ENCODE results near the gene PCDHGA12. TPM values are rescaled to one million over a fixed set of nuclear protein-coding genes. Genes with fewer than 3 reads are reported as not detected.

The PCDHGA12 gene
- total RNA-seq, 1 donor from 2014 or later, result 1.8 TPM

- no peak for DNase-seq (ENCODE audit: low read depth)
- no peak for TF ChIP-seq CTCF (conservative IDR thresholded peaks at IDR 0.05; ENCODE audit: low read depth, low read length)
- no peak overlapping the region for H3K4me3 ChIP-seq (ENCODE audit: low read depth, low read length)
Observed at GRCh38 chr5:141439411-141440141, 9.3 kb downstream of the PCDHGA12 start.

DNA sequence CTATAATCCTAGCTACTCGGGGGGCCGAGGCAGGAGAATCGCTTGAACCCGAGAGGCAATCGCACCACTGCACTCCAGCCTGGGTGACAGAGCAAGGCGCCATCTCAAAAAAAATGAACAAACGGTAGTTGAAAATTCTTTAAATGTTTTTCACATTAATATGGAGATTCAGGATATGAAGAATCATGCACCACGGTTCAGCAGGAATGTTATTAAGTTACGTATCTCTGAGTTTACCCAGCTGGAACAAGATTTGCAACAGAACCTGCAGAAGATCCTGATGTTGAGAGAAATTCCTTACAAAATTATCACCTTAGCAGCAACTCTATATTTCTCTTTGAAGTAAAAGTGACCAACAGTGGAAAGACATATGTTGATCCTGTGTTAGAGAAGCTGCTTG lies 10.0 kb downstream of the PCDHGA12 start:
- DNase-seq (ENCODE audit: low read depth), result no peak
- no peak for TF ChIP-seq CTCF (conservative IDR thresholded peaks at IDR 0.05; ENCODE audit: low read depth, low read length)

DNA sequence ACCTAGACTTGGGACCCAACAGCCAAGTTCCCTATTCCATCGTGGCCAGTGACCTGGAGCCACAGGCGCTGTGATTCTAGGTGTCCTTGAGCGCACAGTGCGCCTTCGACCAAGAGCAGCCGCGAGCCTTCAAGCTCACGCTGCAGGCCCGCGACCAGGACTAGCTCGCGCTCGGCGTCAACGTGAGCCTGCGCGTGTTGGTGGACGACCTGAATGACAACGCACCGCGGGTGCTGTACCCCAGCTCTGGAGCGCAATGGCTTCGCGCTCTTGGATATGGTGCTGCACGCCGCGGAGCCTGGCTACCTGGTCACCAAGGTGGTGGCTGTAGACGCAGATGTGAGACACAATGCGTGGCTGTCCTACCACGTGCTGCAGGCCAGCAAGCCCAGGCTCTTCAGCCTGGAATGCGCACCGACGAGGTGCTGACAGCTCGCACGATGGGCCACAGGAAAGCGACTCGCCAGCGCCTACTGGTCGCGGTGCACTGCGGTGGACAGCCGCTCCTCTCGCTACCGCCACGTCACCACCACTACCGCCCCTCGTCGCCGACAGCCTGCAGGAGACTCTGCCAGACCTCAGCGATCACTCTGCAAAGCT lies 11.4 kb downstream of the PCDHGA12 start:
- no peak for TF ChIP-seq CTCF (conservative IDR thresholded peaks at IDR 0.05; ENCODE audit: low read depth, low read length)
- H3K4me3 ChIP-seq (ENCODE audit: low read depth, low read length), result no peak overlapping the region
- DNase-seq (ENCODE audit: low read depth), result no peak

More for the DNA sequence above, 10.0 kb downstream of the PCDHGA12 start:
- no peak overlapping the region for H3K4me3 ChIP-seq (ENCODE audit: low read depth, low read length)

DNA sequence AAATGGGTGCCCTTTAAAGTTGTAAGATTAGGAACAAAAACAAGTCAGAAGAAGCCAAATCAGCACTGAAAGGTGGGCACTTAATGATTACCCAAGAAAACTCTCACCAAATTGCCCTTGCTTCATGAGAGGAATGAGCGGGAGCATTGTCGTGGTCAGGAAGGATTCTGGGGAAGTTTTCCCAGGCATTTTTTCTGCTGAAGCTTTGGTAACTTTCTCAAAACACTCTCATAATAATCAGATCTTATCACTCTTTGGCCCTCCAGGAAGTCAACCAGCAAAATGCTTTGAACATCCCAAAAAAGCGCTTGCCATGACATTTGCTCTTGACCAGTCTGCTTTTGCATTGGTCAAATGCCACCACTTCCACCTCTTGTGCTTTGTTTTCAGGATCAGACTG lies 35.0 kb downstream of the PCDHGA12 start:
- no peak for DNase-seq (ENCODE audit: low read depth)
- no peak for TF ChIP-seq CTCF (conservative IDR thresholded peaks at IDR 0.05; ENCODE audit: low read depth, low read length)
- no peak overlapping the region for H3K4me3 ChIP-seq (ENCODE audit: low read depth, low read length)

GRCh38 chr5:141475625-141476131 lies 45.4 kb downstream of the PCDHGA12 start, which contains the start of gene PCDHGC3:
TSS of gene PCDHGC3 (plus strand) at chr5:141475966. CDS start at chr5:141476117, 151 bp downstream.
- peak within 1 kb of the TSS; percentile 71 for H3K4me3 ChIP-seq (ENCODE audit: low read depth, low read length)
- DNase-seq (ENCODE audit: low read depth), result peak; percentile 80
- peak; percentile 44 for TF ChIP-seq CTCF (conservative IDR thresholded peaks at IDR 0.05; ENCODE audit: low read depth, low read length)

- peak overlapping the region; percentile 71 for H3K4me3 ChIP-seq (ENCODE audit: low read depth, low read length)
- DNase-seq (ENCODE audit: low read depth), result peak; percentile 32
- no peak for TF ChIP-seq CTCF (conservative IDR thresholded peaks at IDR 0.05; ENCODE audit: low read depth, low read length)
Observed at GRCh38 chr5:141476132-141476911, 46.0 kb downstream of the PCDHGA12 start.

Measured in epithelial cell of proximal tubule (primary cell).